SK-N-SH (cell line): Measurements from ENCODE around the gene THADA. TPM values are rescaled to one million over a fixed set of nuclear protein-coding genes. Genes with fewer than 3 reads are reported as not detected.

ENCODE experiments used
- CTCF ChIA-PET: fragments of 300-600, 350-600 bp; formaldehyde crosslinking; extraction: SDS; loops from one replicate; lab custom pipeline; 2021; lab: Yijun Ruan, JAX
- POLR2A ChIA-PET: fragments of 350-600 bp; sonication (Branson Sonifier 250); formaldehyde crosslinking; extraction: SDS; loops from one replicate; lab custom pipeline; 2020; ENCODE audit warnings: antibody characterized with exemption, inconsistent platforms; lab: Yijun Ruan, JAX
- DNase-seq: peaks from one replicate; pipeline ENCODE4 v3.0.0; 2012
- H2AFZ ChIP-seq: fragments of 200-600 bp; sonication (generic); 2 replicates; pipeline ENCODE4 v1.8.1; 2016; ENCODE audit warnings: antibody characterized with exemption, mild to moderate bottlenecking, low read depth
- H3F3A ChIP-seq: fragments of 200-600 bp; sonication (generic); replicated peaks from 2 replicates; pipeline ENCODE3; 2016; ENCODE audit warnings: antibody characterized with exemption, mild to moderate bottlenecking; ENCODE audit not compliant: insufficient read depth
- H3K27ac ChIP-seq, 2 experiments: fragments of 200-500 bp in 1 of 2; fragments of 200-600 bp in 1 of 2; sonication (Bioruptor generic) in 1 of 2; sonication (generic), shearing (Covaris generic) in 1 of 2; 2 replicates each; pipeline versions ENCODE4 v1.5.1 to v1.6.1; 2014 to 2016; ENCODE audit warnings: low read depth in 2 of 2, inconsistent platforms in 1 of 2, low read length in 1 of 2, mild to moderate bottlenecking in 1 of 2, mixed read lengths in 1 of 2
- H3K27me3 ChIP-seq: fragments of 200-600 bp; sonication (generic), shearing (Covaris generic); 2 replicates; pipeline ENCODE4 v1.6.1; 2016; ENCODE audit warnings: mixed run types; ENCODE audit not compliant: insufficient read depth
- H3K36me3 ChIP-seq, 2 experiments: fragments of 200-500 bp in 1 of 2; fragments of 200-600 bp in 1 of 2; sonication (Bioruptor generic) in 1 of 2; sonication (generic) in 1 of 2; replicated peaks in 1 of 2; 2 replicates each; pipeline versions ENCODE3 to v1.5.1; 2014 to 2016; ENCODE audit warnings: low read length in 1 of 2, mild to moderate bottlenecking in 1 of 2; ENCODE audit not compliant: insufficient read depth in 2 of 2, control insufficient read depth in 1 of 2
- H3K4me1 ChIP-seq, 2 experiments: fragments of 200-500 bp in 1 of 2; fragments of 200-600 bp in 1 of 2; sonication (Bioruptor generic) in 1 of 2; sonication (generic), shearing (Covaris generic) in 1 of 2; 2 replicates each; pipeline versions ENCODE4 v1.5.1 to v1.6.1; 2014 to 2016; ENCODE audit warnings: low read depth in 1 of 2, low read length in 1 of 2, mixed run types in 1 of 2; ENCODE audit not compliant: insufficient read depth in 2 of 2, control insufficient read depth in 1 of 2
- H3K4me2 ChIP-seq: fragments of 200-600 bp; sonication (generic), shearing (Covaris generic); 2 replicates; pipeline ENCODE4 v1.6.1; 2017; ENCODE audit warnings: mixed run types
- H3K4me3 ChIP-seq, 2 experiments: fragments of 200-500 bp in 1 of 2; fragments of 200-600 bp in 1 of 2; sonication (Bioruptor generic) in 1 of 2; sonication (generic), shearing (Covaris generic) in 1 of 2; 2 replicates each; pipeline versions ENCODE4 v1.5.1 to v1.8.1; 2014 to 2016; ENCODE audit warnings: low read depth in 2 of 2, inconsistent platforms in 1 of 2, low read length in 1 of 2, mild to moderate bottlenecking in 1 of 2, mixed read lengths in 1 of 2, moderate library complexity in 1 of 2
- H3K79me2 ChIP-seq: fragments of 200-600 bp; sonication (generic); 2 replicates; pipeline ENCODE4 v1.8.1; 2017; ENCODE audit warnings: mild to moderate bottlenecking; ENCODE audit not compliant: insufficient read depth
- H3K9ac ChIP-seq: fragments of 200-600 bp; sonication (generic); 2 replicates; pipeline ENCODE4 v1.6.1; 2017; ENCODE audit warnings: mixed run types
- H3K9me2 ChIP-seq: fragments of 200-600 bp; sonication (generic); 2 replicates; pipeline ENCODE4 v1.6.1; 2017; ENCODE audit warnings: mixed run types
- H3K9me3 ChIP-seq: fragments of 200-600 bp; sonication (generic); 2 replicates; pipeline ENCODE4 v1.6.1; 2017; ENCODE audit warnings: mixed run types, mild to moderate bottlenecking, moderate library complexity
- H4K20me1 ChIP-seq: fragments of 200-600 bp; sonication (generic); 2 replicates; pipeline ENCODE4 v1.6.1; 2017; ENCODE audit warnings: mild to moderate bottlenecking, mixed run types; ENCODE audit not compliant: insufficient read depth
- EP300 ChIP-seq, 2 experiments: IDR thresholded peaks; 2 replicates each; pipeline versions ENCODE4 v1.4.0 to v1.6.1; 2012; ENCODE audit warnings: borderline replicate concordance in 1 of 2, low read depth in 1 of 2, low read length in 1 of 2
- EZH2phosphoT487 ChIP-seq: fragments of 200-600 bp; sonication (generic); IDR thresholded peaks from 2 replicates; pipeline ENCODE4 v1.6.1; 2017; ENCODE audit warnings: low read depth, mixed run types, mild to moderate bottlenecking, antibody characterized with exemption, moderate library complexity, borderline replicate concordance
- FOXM1 ChIP-seq: IDR thresholded peaks from 2 replicates; pipeline ENCODE4 v1.4.0; 2012; ENCODE audit warnings: low read depth, mild to moderate bottlenecking
- GATA2 ChIP-seq: sonication (generic); formaldehyde crosslinking; IDR thresholded peaks from 2 replicates; pipeline ENCODE4 v1.5.0; 2020; ENCODE audit warnings: mild to moderate bottlenecking, missing genetic modification reagents
- JUND ChIP-seq: IDR thresholded peaks from 2 replicates; pipeline ENCODE4 v1.4.0; 2012
- POLR2AphosphoS5 ChIP-seq: IDR thresholded peaks from 2 replicates; pipeline ENCODE4 v1.6.1; 2012; ENCODE audit warnings: low read depth, low read length
- RCOR1 ChIP-seq: fragments of 150-350 bp; IDR thresholded peaks from 2 replicates; pipeline ENCODE4 v1.6.1; 2017; ENCODE audit warnings: antibody characterized with exemption, low read length
- SIN3A ChIP-seq: IDR thresholded peaks from 2 replicates; pipeline ENCODE4 v1.6.1; 2012; ENCODE audit warnings: low read depth, mild to moderate bottlenecking, low read length, moderate library complexity, borderline replicate concordance
- SMC3 ChIP-seq: IDR thresholded peaks from 2 replicates; pipeline ENCODE4 v1.6.1; 2012; ENCODE audit warnings: low read depth, low read length, improper control_type of control experiment
- TCF12 ChIP-seq: IDR thresholded peaks from 2 replicates; pipeline ENCODE4 v1.4.0; 2012
- TEAD4 ChIP-seq: IDR thresholded peaks from 2 replicates; pipeline ENCODE4 v1.4.0; 2012; ENCODE audit warnings: mild to moderate bottlenecking, borderline replicate concordance; ENCODE audit not compliant: insufficient read depth
- WGBS: methylation state at CpG from one replicate; pipeline ENCODE4 v1.1.6; 2017; ENCODE audit warnings: low lambda C conversion rate; 5-methylcytosine and 5-hydroxymethylcytosine counted together
- polyA plus RNA-seq, 3 experiments: library from polyadenylated mRNA; depleted of rRNA; stranded (reverse); fragments of >200 nt; gene quantifications; 2 replicates each; pipeline ENCODE4 v1.2.3, GENCODE V29; 2012
- TF ChIP-seq, protein P1 (sequence below): IDR thresholded peaks from 2 replicates; pipeline ENCODE4 v1.4.0; 2012; ENCODE audit warnings: low read depth, borderline replicate concordance
- TF ChIP-seq, protein P2 (sequence below): fragments of 150-350 bp; IDR thresholded peaks from 2 replicates; pipeline ENCODE4 v1.6.1; 2017; ENCODE audit warnings: antibody characterized with exemption, low read length, low read depth, borderline replicate concordance
- TF ChIP-seq, protein P3 (sequence below): IDR thresholded peaks from 2 replicates; pipeline ENCODE4; 2012
- TF ChIP-seq, protein P4 (sequence below): fragments of 200-600 bp; sonication (generic); IDR thresholded peaks from 2 replicates; pipeline ENCODE4 v1.6.1; 2017; ENCODE audit warnings: antibody characterized with exemption, mild to moderate bottlenecking, moderate library complexity

THADA gene
- polyA plus RNA-seq, 1 of the 3 experiments (the other 2 are of a cell fraction) = 25.6 TPM

DNA sequence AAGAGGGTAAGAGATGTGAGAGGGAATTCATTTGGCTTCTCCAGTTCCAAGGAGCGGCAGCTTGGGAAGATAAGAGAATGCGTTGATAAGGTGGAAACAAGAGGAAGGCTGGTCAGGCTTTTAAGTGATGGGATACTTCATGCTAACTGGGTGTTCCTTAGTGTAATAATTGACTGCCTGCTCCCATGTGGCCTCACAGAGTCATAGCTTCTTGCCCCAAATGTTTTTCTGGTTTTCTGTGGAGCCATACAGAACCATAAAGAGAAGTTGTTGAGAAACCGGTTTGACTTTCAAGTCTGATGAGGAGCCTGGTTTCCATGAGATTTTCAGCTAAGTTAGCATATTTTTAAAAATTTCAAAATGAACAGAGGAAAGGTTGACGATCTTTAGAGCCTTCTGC is 272.0 kb downstream of the THADA start:
- no peaks in the 10 kb centered on the region for H4K20me1 ChIP-seq
- 92% methylated on average over 4 of the region's 4 CpGs for WGBS
- no peaks in the 10 kb centered on the region for H3K9me2 ChIP-seq
- H3K27me3 ChIP-seq = no peaks in the 10 kb centered on the region
- H3K4me1 ChIP-seq = peaks cover 26 to 41% of the 10 kb centered on the region in 2 experiments
- no peaks in the 10 kb centered on the region for H3K36me3 ChIP-seq
- no peak overlapping the region for H3K27ac ChIP-seq
- no peaks in the 10 kb centered on the region for H3K79me2 ChIP-seq
- H3K4me2 ChIP-seq = no peak overlapping the region
- TF ChIP-seq TEAD4 (no peak), EP300 (IDR thresholded peaks at IDR 0.05; ENCODE audit: borderline replicate concordance in 1 of 2, low read depth in 1 of 2, low read length in 1 of 2) (no peak), SMC3 (no peak)
- TF ChIP-seq, all 33 proteins: peak for 0
- CTCF ChIA-PET = interaction anchor here (2.0 kb wide), 1 partner anchor 95 kb away, joined by 6 read pairs; no protein-coding TSS in a partner anchor
- H3K4me3 ChIP-seq = no peak overlapping the region
- H3K9me3 ChIP-seq = no peaks in the 10 kb centered on the region
- POLR2A ChIA-PET = no interaction called here
- no peak for DNase-seq
- H3K9ac ChIP-seq = no peak overlapping the region
- peaks cover 25% of the 10 kb centered on the region for H3F3A ChIP-seq
- H2AFZ ChIP-seq = no peak overlapping the region

DNA sequence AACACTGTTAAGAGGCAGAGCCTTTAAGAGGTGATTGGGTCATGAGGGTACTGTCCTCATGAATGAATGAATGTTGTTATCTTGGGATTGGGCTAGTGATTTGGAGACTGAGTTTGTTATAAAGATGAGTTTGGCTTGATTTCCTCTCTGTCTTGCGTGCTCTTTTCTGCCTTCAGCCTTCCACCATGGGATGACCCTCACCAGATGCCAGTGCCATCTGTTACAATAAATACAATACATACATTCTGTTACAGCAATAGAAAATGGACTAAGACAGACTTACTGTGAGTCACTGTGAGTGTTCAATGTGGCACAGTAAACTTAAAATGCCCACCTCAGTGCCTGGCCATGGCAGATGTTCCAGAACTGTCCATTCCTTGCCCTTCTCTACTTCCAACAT is 274.4 kb downstream of the THADA start:
- ChIA-PET CTCF (interaction anchor here (1.0 to 1.9 kb wide), 2 partner anchors 17 to 221 kb away, joined by 4 to 8 read pairs; no protein-coding TSS in a partner anchor), POLR2A (no interaction called here)
- Histone ChIP-seq H3K9me3 (no peaks in the 10 kb centered on the region), H2AFZ (no peak overlapping the region), H3K27ac (peak overlapping the region in 1 of 2 experiments; percentile 99; a peak in 1 of 4 replicates), H3K9me2 (no peaks in the 10 kb centered on the region), H3K79me2 (no peaks in the 10 kb centered on the region), H3K4me3 (no peak overlapping the region), H3K4me2 (no peak overlapping the region), H3F3A (peaks cover 33% of the 10 kb centered on the region), H3K4me1 (peaks cover 28 to 34% of the 10 kb centered on the region in 2 experiments), H3K36me3 (peaks cover 0 to 3% of the 10 kb centered on the region in 2 experiments), H3K27me3 (no peaks in the 10 kb centered on the region), H3K9ac (no peak overlapping the region), H4K20me1 (no peaks in the 10 kb centered on the region)
- WGBS = 100% methylated on average over 1 of the region's 1 CpG
- DNase-seq = no peak
- TF ChIP-seq TCF12 = peak; percentile 36; the same call in 1 of the 2 replicates
- TF ChIP-seq, protein P1, sequence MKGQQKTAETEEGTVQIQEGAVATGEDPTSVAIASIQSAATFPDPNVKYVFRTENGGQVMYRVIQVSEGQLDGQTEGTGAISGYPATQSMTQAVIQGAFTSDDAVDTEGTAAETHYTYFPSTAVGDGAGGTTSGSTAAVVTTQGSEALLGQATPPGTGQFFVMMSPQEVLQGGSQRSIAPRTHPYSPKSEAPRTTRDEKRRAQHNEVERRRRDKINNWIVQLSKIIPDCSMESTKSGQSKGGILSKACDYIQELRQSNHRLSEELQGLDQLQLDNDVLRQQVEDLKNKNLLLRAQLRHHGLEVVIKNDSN = no peak
- no peak for TF ChIP-seq SIN3A

DNA sequence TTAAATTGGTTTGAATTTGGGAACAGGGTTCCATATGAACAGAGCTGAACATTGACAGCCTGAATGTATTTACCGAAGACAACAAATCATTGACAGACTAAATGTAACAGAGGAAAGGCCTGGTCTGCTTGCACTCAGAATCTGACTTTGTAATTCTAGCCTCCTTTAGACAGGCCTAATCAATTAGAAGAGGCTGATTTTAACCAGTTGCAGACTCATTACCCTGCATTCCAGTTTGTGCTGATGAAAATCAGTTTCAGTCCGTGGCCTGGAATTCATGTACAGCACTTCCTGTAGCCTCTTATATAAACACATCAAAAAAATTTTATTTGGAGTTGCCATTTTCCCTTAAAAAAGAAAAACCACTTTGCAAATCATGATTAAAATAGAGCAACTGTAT is 276.3 kb downstream of the THADA start:
- H4K20me1 ChIP-seq = no peaks in the 10 kb centered on the region
- 31% methylated on average over 2 of the region's 2 CpGs for WGBS
- H3K27ac ChIP-seq = peak overlapping the region; percentile 58 to 99
- H2AFZ ChIP-seq = no peak overlapping the region
- no peaks in the 10 kb centered on the region for H3K79me2 ChIP-seq
- H3K36me3 ChIP-seq = peaks cover 0 to 3% of the 10 kb centered on the region in 2 experiments
- peaks cover 23 to 33% of the 10 kb centered on the region in 2 experiments for H3K4me1 ChIP-seq
- H3K27me3 ChIP-seq = no peaks in the 10 kb centered on the region
- H3F3A ChIP-seq = peaks cover 24% of the 10 kb centered on the region
- H3K4me3 ChIP-seq = no peak overlapping the region
- ChIA-PET CTCF (interaction anchor here (1.0 to 2.2 kb wide), 13 partner anchors 10 to 344 kb away, joined by 3 to 22 read pairs (median 4); no protein-coding TSS in a partner anchor), POLR2A (interaction anchor here (0.8 to 1.5 kb wide), 5 partner anchors 9 to 95 kb away, joined by 3 to 5 read pairs (median 4); no protein-coding TSS in a partner anchor)
- peak; percentile 77 for DNase-seq
- no peaks in the 10 kb centered on the region for H3K9me3 ChIP-seq
- H3K4me2 ChIP-seq = peak overlapping the region; percentile 52
- H3K9ac ChIP-seq = no peak overlapping the region
- H3K9me2 ChIP-seq = no peaks in the 10 kb centered on the region
- TF ChIP-seq, protein P2, sequence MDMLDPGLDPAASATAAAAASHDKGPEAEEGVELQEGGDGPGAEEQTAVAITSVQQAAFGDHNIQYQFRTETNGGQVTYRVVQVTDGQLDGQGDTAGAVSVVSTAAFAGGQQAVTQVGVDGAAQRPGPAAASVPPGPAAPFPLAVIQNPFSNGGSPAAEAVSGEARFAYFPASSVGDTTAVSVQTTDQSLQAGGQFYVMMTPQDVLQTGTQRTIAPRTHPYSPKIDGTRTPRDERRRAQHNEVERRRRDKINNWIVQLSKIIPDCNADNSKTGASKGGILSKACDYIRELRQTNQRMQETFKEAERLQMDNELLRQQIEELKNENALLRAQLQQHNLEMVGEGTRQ = no peak
- TF ChIP-seq POLR2AphosphoS5 (peak; percentile 93), GATA2 (CRISPR knock-in tag) (peak; percentile 91), FOXM1 (peak; percentile 42; the same call in 1 of the 2 replicates), EZH2phosphoT487 (no peak), JUND (peak; percentile 38; the same call in 1 of the 2 replicates), RCOR1 (peak; percentile 97)
- TF ChIP-seq, protein P3, sequence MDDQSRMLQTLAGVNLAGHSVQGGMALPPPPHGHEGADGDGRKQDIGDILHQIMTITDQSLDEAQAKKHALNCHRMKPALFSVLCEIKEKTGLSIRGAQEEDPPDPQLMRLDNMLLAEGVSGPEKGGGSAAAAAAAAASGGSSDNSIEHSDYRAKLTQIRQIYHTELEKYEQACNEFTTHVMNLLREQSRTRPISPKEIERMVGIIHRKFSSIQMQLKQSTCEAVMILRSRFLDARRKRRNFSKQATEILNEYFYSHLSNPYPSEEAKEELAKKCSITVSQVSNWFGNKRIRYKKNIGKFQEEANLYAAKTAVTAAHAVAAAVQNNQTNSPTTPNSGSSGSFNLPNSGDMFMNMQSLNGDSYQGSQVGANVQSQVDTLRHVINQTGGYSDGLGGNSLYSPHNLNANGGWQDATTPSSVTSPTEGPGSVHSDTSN = peak; percentile 87
- TF ChIP-seq, protein P4, sequence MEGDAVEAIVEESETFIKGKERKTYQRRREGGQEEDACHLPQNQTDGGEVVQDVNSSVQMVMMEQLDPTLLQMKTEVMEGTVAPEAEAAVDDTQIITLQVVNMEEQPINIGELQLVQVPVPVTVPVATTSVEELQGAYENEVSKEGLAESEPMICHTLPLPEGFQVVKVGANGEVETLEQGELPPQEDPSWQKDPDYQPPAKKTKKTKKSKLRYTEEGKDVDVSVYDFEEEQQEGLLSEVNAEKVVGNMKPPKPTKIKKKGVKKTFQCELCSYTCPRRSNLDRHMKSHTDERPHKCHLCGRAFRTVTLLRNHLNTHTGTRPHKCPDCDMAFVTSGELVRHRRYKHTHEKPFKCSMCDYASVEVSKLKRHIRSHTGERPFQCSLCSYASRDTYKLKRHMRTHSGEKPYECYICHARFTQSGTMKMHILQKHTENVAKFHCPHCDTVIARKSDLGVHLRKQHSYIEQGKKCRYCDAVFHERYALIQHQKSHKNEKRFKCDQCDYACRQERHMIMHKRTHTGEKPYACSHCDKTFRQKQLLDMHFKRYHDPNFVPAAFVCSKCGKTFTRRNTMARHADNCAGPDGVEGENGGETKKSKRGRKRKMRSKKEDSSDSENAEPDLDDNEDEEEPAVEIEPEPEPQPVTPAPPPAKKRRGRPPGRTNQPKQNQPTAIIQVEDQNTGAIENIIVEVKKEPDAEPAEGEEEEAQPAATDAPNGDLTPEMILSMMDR = no peak
